Heart right ventricle (tissue), 16 donors: ENCODE measurements around the gene DHX32. TPM values are rescaled to one million over a fixed set of nuclear protein-coding genes. Genes with fewer than 3 reads are reported as not detected.

Experiments
- ATAC-seq, 8 donors: fragments of 200-7000 bp; cut with Tn5 transposase; one replicate each; pipeline ENCODE4 v1.9.1; 2020; ENCODE audit warnings: mild to moderate bottlenecking in 8 of 8, moderate library complexity in 8 of 8, moderate number of reproducible peaks in 1 of 8
- DNase-seq, 2 donors: peaks; one replicate each; pipeline ENCODE4 v3.0.0-alpha.2; 2020
- H3K27ac ChIP-seq, 10 donors: fragments of 200-600 bp; sonication (generic) in 2 of 10; one replicate each; pipeline versions ENCODE4 v1.5.0 to v1.8.0; 2020 to 2022; ENCODE audit warnings: mild to moderate bottlenecking in 3 of 10
- H3K27me3 ChIP-seq, 7 donors: fragments of 200-600 bp; one replicate each; pipeline ENCODE4 v1.8.0; 2021 to 2022; ENCODE audit warnings: mild to moderate bottlenecking in 2 of 7
- H3K36me3 ChIP-seq, 9 donors: fragments of 200-600 bp; sonication (generic) in 1 of 9; one replicate each; pipeline versions ENCODE4 v1.5.0 to v1.8.0; 2020 to 2022; ENCODE audit warnings: mild to moderate bottlenecking in 2 of 9
- H3K4me1 ChIP-seq, 9 donors: fragments of 200-600 bp; sonication (generic) in 1 of 9; one replicate each; pipeline versions ENCODE4 v1.5.0 to v1.8.0; 2020 to 2022; ENCODE audit warnings: mild to moderate bottlenecking in 4 of 9
- H3K4me3 ChIP-seq, 10 donors: fragments of 200-600 bp; sonication (generic) in 2 of 10; one replicate each; pipeline versions ENCODE4 v1.5.0 to v1.8.0; 2020 to 2022; ENCODE audit warnings: mild to moderate bottlenecking in 7 of 10, moderate library complexity in 2 of 10
- H3K9me3 ChIP-seq, 11 donors: fragments of 200-600 bp in 10 of 11; sonication (generic) in 2 of 11; one replicate each; pipeline versions ENCODE4 v1.5.0 to v1.8.0; 2013 to 2022; ENCODE audit warnings: mild to moderate bottlenecking in 2 of 11, control low read depth in 1 of 11, moderate library complexity in 1 of 11
- CTCF ChIP-seq, 9 donors: fragments of 200-600 bp; sonication (generic) in 2 of 9; IDR thresholded peaks; one replicate each; pipeline versions ENCODE4 v1.5.0 to v1.8.0; 2021 to 2022; ENCODE audit warnings: antibody characterized with exemption in 9 of 9, mild to moderate bottlenecking in 5 of 9, moderate library complexity in 1 of 9
- WGBS, 2 donors: extraction: QIAGEN DNeasy Blood & Tissue Kit; methylation state at CpG; one replicate each; pipeline ENCODE4 v1.1.7; 2013; ENCODE audit warnings: inconsistent platforms in 1 of 2; 5-methylcytosine and 5-hydroxymethylcytosine counted together
- intact Hi-C, 10 donors: fragments of 100-400 bp; cut with DNase I; formaldehyde crosslinking; loops; one replicate each; pipeline versions ENCODE4 v1.11.1 to v1.14.2; 2022
- polyA plus RNA-seq, 2 donors: library from polyadenylated mRNA; stranded (reverse); fragments of 200-250 nt; gene quantifications; one replicate each; pipeline ENCODE4 v1.2.3, GENCODE V29; 2013
- total RNA-seq, 10 donors: library from RNA; stranded (reverse); fragmentation: NEBNext Ultra II Directional in 3 of 10; extraction: Animal tissue kit (Norgen Biotek cat#: 25700) in 3 of 10; gene quantifications; one replicate each; pipeline versions ENCODE4 v1.2.1 to v1.2.4, GENCODE V29; 2021 to 2023
- donor health status: Arrhythmogenic right ventricular cardiomyopathy.
- donor health status: ischemic (EF 13 %, LVEDD 7.1; RV severe dilation, severe dysfunction).
- donor health status: healthy with polysubstance abuse.
- donor health status: DM: no; HTN: yes; CAD: no.
- donor health status: DM: no; HTN: no; CAD: no.
- donor health status: ischemic (EF 25% LVEDD 6.9; RV normal size, moderate dysfunction).
- donor health status: ischemic (EF 25% LVEDD 5.7; RV mildly dilated, moderate dysfunction).
- donor health status: healthy.
- donor health status: DM: yes; HTN: yes; CAD: no.
- donor health status: Ischemic cardiomyopathy.
- donor health status: ischemic (EF 35%, LVEDD 5.7; RV mildly dilated, moderate dysfunction).
- donor health status: nonischemic (EF 11% LVEDD 7.7; RV severe dilation, severe dysfunction).
- donor health status: DM: yes; HTN: yes; CAD: no.
- donor health status: PGD.
- donor health status: ischemic (EF 29% LVEDD 5.4; RV normal size, mild dysfunction).
- donor health status: nonischemic (EF 23%, LVEDD 6.1; RV moderate dilation, normal function).

Gene DHX32
- total and polyA plus RNA-seq, 12 donors: 15.8 to 81.7 (median 48.0) TPM

- DNase-seq (no peak), ATAC-seq (no peak)
- Histone ChIP-seq H3K9me3 (peaks cover 0 to 12% (median 7%) of the 10 kb centered on the region in 11 donors), H3K27ac (no peak overlapping the region), H3K4me1 (peaks cover 0 to 2% (median 0%) of the 10 kb centered on the region in 9 donors), H3K27me3 (no peaks in the 10 kb centered on the region), H3K4me3 (no peak overlapping the region), H3K36me3 (peaks cover 0 to 48% (median 13%) of the 10 kb centered on the region in 9 donors)
- no peak for TF ChIP-seq CTCF (IDR thresholded peaks at IDR 0.05)
- intact Hi-C loops: loop anchor here in 1 of 10 donors (10.0 kb wide), 1 partner anchor 633 kb away; no protein-coding TSS in a partner anchor
- 92 to 94% methylated on average over 4 of the region's 4 CpGs for WGBS, 2 donors
Measured at GRCh38 chr10:125871338-125871737, 9.8 kb downstream of the DHX32 start.

GRCh38 chr10:125868372-125868975, 12.6 kb downstream of the DHX32 start:
- peak; percentile 50 to 84 (median 79) for TF ChIP-seq CTCF (IDR thresholded peaks at IDR 0.05)
- H3K27ac ChIP-seq: no peak overlapping the region
- DNase-seq (no peak), ATAC-seq (peak in 1 of 8 donors; percentile 41)
- peaks cover 0 to 49% (median 15%) of the 10 kb centered on the region in 9 donors for H3K36me3 ChIP-seq
- intact Hi-C loops: loop anchor here in 1 of 10 donors (10.0 kb wide), 1 partner anchor 116 kb away; no protein-coding TSS in a partner anchor
- WGBS, 2 donors: 50 to 54% methylated on average over 7 of the region's 7 CpGs
- H3K4me3 ChIP-seq: no peak overlapping the region
- no peaks in the 10 kb centered on the region for H3K27me3 ChIP-seq
- no peaks in the 10 kb centered on the region for H3K9me3 ChIP-seq
- H3K4me1 ChIP-seq: peaks cover 0 to 2% (median 0%) of the 10 kb centered on the region in 9 donors

GRCh38 chr10:125866421-125867029, 14.6 kb downstream of the DHX32 start:
- peak in 1 of 8 donors; percentile 31 for ATAC-seq
- DNase-seq: no peak
- H3K4me1 ChIP-seq: peaks cover 0 to 2% (median 0%) of the 10 kb centered on the region in 9 donors
- H3K27ac ChIP-seq: no peak overlapping the region
- intact Hi-C loops: loop anchor here in 1 of 10 donors (10.0 kb wide), 1 partner anchor 118 kb away; no protein-coding TSS in a partner anchor
- TF ChIP-seq CTCF (IDR thresholded peaks at IDR 0.05): no peak
- H3K27me3 ChIP-seq: no peaks in the 10 kb centered on the region
- H3K9me3 ChIP-seq: no peaks in the 10 kb centered on the region
- peaks cover 0 to 58% (median 15%) of the 10 kb centered on the region in 9 donors for H3K36me3 ChIP-seq
- no peak overlapping the region for H3K4me3 ChIP-seq
- 95 to 96% methylated on average over 7 of the region's 7 CpGs for WGBS, 2 donors

- intact Hi-C loops: loop anchor here in 1 of 10 donors (10.0 kb wide), 1 partner anchor 120 kb away; no protein-coding TSS in a partner anchor
- H3K4me1 ChIP-seq: no peaks in the 10 kb centered on the region
Measured at GRCh38 chr10:125865120-125865519, 16.0 kb downstream of the DHX32 start.

More at GRCh38 chr10:125865120-125865519, 16.0 kb downstream of the DHX32 start:
- WGBS, 2 donors: 81 to 88% methylated on average over 3 of the region's 3 CpGs
- Histone ChIP-seq H3K9me3 (no peaks in the 10 kb centered on the region), H3K4me3 (no peak overlapping the region), H3K27me3 (no peaks in the 10 kb centered on the region), H3K36me3 (peaks cover 0 to 68% (median 15%) of the 10 kb centered on the region in 9 donors), H3K27ac (no peak overlapping the region)
- no peak for TF ChIP-seq CTCF (IDR thresholded peaks at IDR 0.05)
- ATAC-seq (no peak), DNase-seq (no peak)
